IMR-90 (cell line): ENCODE data around the gene ABCC4. TPM values are rescaled to one million over a fixed set of nuclear protein-coding genes. Genes with fewer than 3 reads are reported as not detected.

ENCODE experiments used
- ATAC-seq: fragments of 200-7000 bp; cut with Tn5 transposase; 2 replicates; pipeline ENCODE4 v1.9.1; 2020; ENCODE audit warnings: low read depth, mild to moderate bottlenecking, moderate library complexity
- BruUV-seq: library from RNA; stranded (reverse); fragments of 400-500 nt; replicated peaks from 2 replicates; lab custom pipeline; 2021; lab: Mats Ljungman, UMichigan
- CTCF ChIA-PET: fragments of 300-600 bp; formaldehyde crosslinking; extraction: SDS; loops from one replicate; lab custom pipeline; 2021; ENCODE audit warnings: antibody characterized with exemption; lab: Yijun Ruan, JAX
- POLR2A ChIA-PET: fragments of 300-600 bp; sonication (Branson Sonifier 250); formaldehyde crosslinking; loops from one replicate; lab custom pipeline; 2022; ENCODE audit warnings: antibody characterized with exemption; ENCODE audit not compliant: unreplicated experiment; lab: Charles Lee
- DNase-seq: peaks from one replicate; pipeline ENCODE4 v3.0.0; 2013
- H2AFZ ChIP-seq: replicated peaks from 2 replicates; pipeline ENCODE3; 2013; ENCODE audit warnings: low read length, mild to moderate bottlenecking; ENCODE audit not compliant: poor library complexity
- H2AK5ac ChIP-seq: 2 replicates; pipeline ENCODE4 v1.6.1; 2013; ENCODE audit warnings: low read depth, low read length, inconsistent platforms
- H2AK9ac ChIP-seq: replicated peaks from 2 replicates; pipeline ENCODE3; 2013; ENCODE audit warnings: mild to moderate bottlenecking, low read depth, low read length, moderate library complexity; ENCODE audit not compliant: poor library complexity
- H2BK120ac ChIP-seq: 2 replicates; pipeline ENCODE4 v1.6.1; 2013; ENCODE audit warnings: low read depth, low read length, inconsistent platforms
- H2BK15ac ChIP-seq: 3 replicates; pipeline ENCODE4 v1.6.1; 2013; ENCODE audit warnings: low read depth, low read length, inconsistent platforms
- H2BK20ac ChIP-seq: 2 replicates; pipeline ENCODE4 v1.6.1; 2013; ENCODE audit warnings: low read depth, mild to moderate bottlenecking, inconsistent platforms, low read length, moderate library complexity
- H2BK5ac ChIP-seq: 2 replicates; pipeline ENCODE4 v1.6.1; 2013; ENCODE audit warnings: mild to moderate bottlenecking, low read depth, low read length, inconsistent platforms; ENCODE audit not compliant: poor library complexity, severe bottlenecking
- H3K14ac ChIP-seq: replicated peaks from 2 replicates; pipeline ENCODE4 v1.6.1; 2013; ENCODE audit warnings: low read depth, low read length, inconsistent platforms
- H3K18ac ChIP-seq: 2 replicates; pipeline ENCODE4 v1.6.1; 2013; ENCODE audit warnings: low read depth, low read length, control low read depth
- H3K23ac ChIP-seq: 2 replicates; pipeline ENCODE4 v1.6.1; 2013; ENCODE audit warnings: low read depth, low read length, inconsistent platforms
- H3K27ac ChIP-seq: 2 replicates; pipeline ENCODE4 v1.5.1; 2013; ENCODE audit warnings: mild to moderate bottlenecking, control low read depth, low read length; ENCODE audit not compliant: insufficient read depth
- H3K27me3 ChIP-seq: 2 replicates; pipeline ENCODE4 v1.6.1; 2013; ENCODE audit warnings: low read length; ENCODE audit not compliant: control insufficient read depth, insufficient read depth
- H3K36me3 ChIP-seq: 2 replicates; pipeline ENCODE4 v1.6.1; 2013; ENCODE audit warnings: low read length, mixed read lengths; ENCODE audit not compliant: control insufficient read depth, insufficient read depth
- H3K4ac ChIP-seq: 2 replicates; pipeline ENCODE4 v1.6.1; 2013; ENCODE audit warnings: low read depth, low read length, inconsistent platforms
- H3K4me1 ChIP-seq: 2 replicates; pipeline ENCODE4 v1.6.1; 2013; ENCODE audit warnings: low read length, mixed read lengths; ENCODE audit not compliant: control insufficient read depth, insufficient read depth
- H3K4me2 ChIP-seq: 2 replicates; pipeline ENCODE4 v1.6.1; 2013; ENCODE audit warnings: low read depth, mild to moderate bottlenecking, control low read depth, low read length, moderate library complexity
- H3K4me3 ChIP-seq: 2 replicates; pipeline ENCODE4 v1.5.1; 2013; ENCODE audit warnings: low read depth, mild to moderate bottlenecking, control low read depth, low read length, moderate library complexity; ENCODE audit not compliant: insufficient read depth
- H3K56ac ChIP-seq: 2 replicates; pipeline ENCODE4 v1.6.1; 2013; ENCODE audit warnings: low read length, inconsistent platforms; ENCODE audit not compliant: insufficient read depth; ENCODE audit errors: extremely low read depth
- H3K79me1 ChIP-seq, 2 experiments: 2 replicates each; pipeline ENCODE4 v1.6.1; 2013; ENCODE audit warnings: low read length in 2 of 2, inconsistent platforms in 1 of 2, low read depth in 1 of 2
- H3K9ac ChIP-seq: 2 replicates; pipeline ENCODE4 v1.6.1; 2013; ENCODE audit warnings: low read depth, low read length, control low read depth
- H3K9me1 ChIP-seq: 2 replicates; pipeline ENCODE4 v1.6.1; 2013; ENCODE audit warnings: low read length, inconsistent platforms; ENCODE audit not compliant: insufficient read depth
- H3K9me3 ChIP-seq: 2 replicates; pipeline ENCODE4 v1.6.1; 2013; ENCODE audit warnings: low read length; ENCODE audit not compliant: control insufficient read depth, insufficient read depth
- H4K20me1 ChIP-seq: 2 replicates; pipeline ENCODE4 v1.6.1; 2013; ENCODE audit warnings: low read length, inconsistent platforms; ENCODE audit not compliant: insufficient read depth
- H4K5ac ChIP-seq: 2 replicates; pipeline ENCODE4 v1.6.1; 2013; ENCODE audit warnings: mild to moderate bottlenecking, low read depth, low read length, control low read depth
- H4K8ac ChIP-seq, 2 experiments: 2 replicates each; pipeline ENCODE4 v1.6.1; 2013; ENCODE audit warnings: low read depth in 2 of 2, low read length in 2 of 2, control low read depth in 1 of 2, inconsistent platforms in 1 of 2
- H4K91ac ChIP-seq: 2 replicates; pipeline ENCODE4 v1.6.1; 2013; ENCODE audit warnings: low read depth, low read length, inconsistent platforms; ENCODE audit not compliant: insufficient read depth
- BHLHE40 ChIP-seq: fragments of 150-350 bp; IDR thresholded peaks from 2 replicates; pipeline ENCODE4 v1.6.1; 2016; ENCODE audit warnings: mild to moderate bottlenecking, low read depth, low read length
- CEBPB ChIP-seq: IDR thresholded peaks from 2 replicates; pipeline ENCODE4 v1.6.1; 2012; ENCODE audit warnings: low read depth, low read length, improper control_type of control experiment
- CHD1 ChIP-seq: IDR thresholded peaks from 2 replicates; pipeline ENCODE4 v1.6.1; 2012; ENCODE audit warnings: low read depth, low read length, improper control_type of control experiment
- FOS ChIP-seq: fragments of 150-350 bp; IDR thresholded peaks from 2 replicates; pipeline ENCODE4 v1.6.1; 2016; ENCODE audit warnings: low read depth, low read length
- MAFK ChIP-seq: IDR thresholded peaks from 2 replicates; pipeline ENCODE4 v1.6.1; 2012; ENCODE audit warnings: low read depth, low read length, improper control_type of control experiment
- MAZ ChIP-seq: IDR thresholded peaks from 2 replicates; pipeline ENCODE4 v1.6.1; 2012; ENCODE audit warnings: low read depth, mild to moderate bottlenecking, low read length, improper control_type of control experiment, moderate library complexity, borderline replicate concordance
- MXI1 ChIP-seq: IDR thresholded peaks from 2 replicates; pipeline ENCODE4 v1.6.1; 2012; ENCODE audit warnings: low read depth, mild to moderate bottlenecking, low read length, moderate library complexity, borderline replicate concordance
- NFE2L2 ChIP-seq: fragments of 150-350 bp; IDR thresholded peaks from 2 replicates; pipeline ENCODE4 v1.6.1; 2016; ENCODE audit warnings: low read depth, mild to moderate bottlenecking, low read length
- POLR2A ChIP-seq: IDR thresholded peaks from 2 replicates; pipeline ENCODE4 v1.6.1; 2012; ENCODE audit warnings: mild to moderate bottlenecking, low read depth, low read length
- RAD21 ChIP-seq: IDR thresholded peaks from 2 replicates; pipeline ENCODE4 v1.6.1; 2012; ENCODE audit warnings: low read length, improper control_type of control experiment
- RCOR1 ChIP-seq: IDR thresholded peaks from 2 replicates; pipeline ENCODE4 v1.6.1; 2012; ENCODE audit warnings: mild to moderate bottlenecking, low read length, improper control_type of control experiment; ENCODE audit not compliant: insufficient replicate concordance
- RFX5 ChIP-seq: IDR thresholded peaks from 2 replicates; pipeline ENCODE4 v1.8.0; 2012; ENCODE audit warnings: low read depth, mild to moderate bottlenecking, low read length, moderate library complexity
- SMC3 ChIP-seq: fragments of 150-350 bp; IDR thresholded peaks from 2 replicates; pipeline ENCODE4 v1.6.1; 2016; ENCODE audit warnings: low read depth, mild to moderate bottlenecking, antibody characterized with exemption, low read length, moderate library complexity
- WGBS, 2 experiments: methylation state at CpG; one replicate each; pipeline versions ENCODE4 v1.1.5 to v1.1.7; 2013; ENCODE audit warnings: missing lambda C conversion rate in 2 of 2; ENCODE audit not compliant: insufficient read length in 1 of 2; ENCODE audit errors: extremely low coverage in 2 of 2; 5-methylcytosine and 5-hydroxymethylcytosine counted together
- dilution Hi-C: fragments of 300-500 bp; cut with HindIII; formaldehyde crosslinking; loops from one replicate; pipeline ENCODE4 v1.14.3; 2018; ENCODE audit warnings: low sequenced_read_pairs; ENCODE audit not compliant: unreplicated experiment
- in situ Hi-C: fragments of 300-500 bp; cut with MboI; formaldehyde crosslinking; loops from 3 replicates; pipeline ENCODE4 v1.14.3; 2019; ENCODE audit warnings: low sequenced_read_pairs, inconsistent platforms, mixed read lengths
- intact Hi-C: fragments of 100-400 bp; cut with micrococcal nuclease; formaldehyde crosslinking; loops from 2 replicates; pipeline ENCODE4 v1.10.0; 2022
- polyA plus RNA-seq, 3 experiments: library from polyadenylated mRNA; depleted of rRNA; stranded (reverse); fragments of >200 nt; gene quantifications; 2 replicates each; pipeline ENCODE4 v1.2.3, GENCODE V29; 2012; ENCODE audit warnings: low replicate concordance in 1 of 3
- total RNA-seq: library from RNA; depleted of rRNA; stranded (reverse); fragments of >200 nt; gene quantifications from 2 replicates; pipeline ENCODE4 v1.2.3, GENCODE V29; 2012
- TF ChIP-seq, protein P1 (sequence below): fragments of 150-350 bp; IDR thresholded peaks from 2 replicates; pipeline ENCODE4 v1.6.1; 2017; ENCODE audit warnings: mild to moderate bottlenecking, antibody characterized with exemption, low read length, low read depth
- TF ChIP-seq, protein P2 (sequence below): conservative IDR thresholded peaks from 2 replicates; pipeline ENCODE4 v1.5.1; 2012; ENCODE audit warnings: mild to moderate bottlenecking, low read depth, low read length, improper control_type of control experiment
- TF ChIP-seq, protein P3 (sequence below): fragments of 150-350 bp; IDR thresholded peaks from 2 replicates; pipeline ENCODE4 v1.6.1; 2016; ENCODE audit warnings: low read depth, mild to moderate bottlenecking, low read length, moderate library complexity, borderline replicate concordance

Gene ABCC4
- total and polyA plus RNA-seq, 2 of the 4 experiments (the other 2 are of a cell fraction), result 16.6 to 41.4 TPM

DNA sequence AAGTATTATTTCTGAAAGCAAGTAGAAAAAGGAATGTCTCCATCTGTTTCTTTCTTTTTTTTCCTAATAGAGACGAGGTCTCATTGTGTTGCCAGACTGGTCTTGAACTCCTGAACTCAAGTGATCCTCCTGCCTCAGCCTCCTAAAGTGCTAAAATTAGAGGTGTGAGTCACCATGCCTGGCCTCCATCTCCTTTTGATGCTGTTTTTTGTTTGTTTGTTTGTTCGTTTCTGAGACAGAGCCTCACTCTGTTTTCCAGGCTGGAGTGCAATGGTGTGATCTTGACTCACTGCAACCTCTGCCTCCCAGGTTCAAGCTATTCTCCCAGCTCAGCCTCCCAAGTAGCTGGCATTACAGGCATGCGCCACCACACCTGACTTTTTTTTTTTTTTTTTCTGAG lies 14.5 kb upstream of the ABCC4 start:
- no peak overlapping the region for H4K91ac ChIP-seq
- no peak overlapping the region for H2BK5ac ChIP-seq
- DNase-seq (no peak), ATAC-seq (no peak)
- no CpG with 5 or more reads among the region's 3 CpGs for WGBS, 2 experiments
- H3K56ac ChIP-seq, result no peak overlapping the region
- no peak overlapping the region for H3K9ac ChIP-seq
- no peak overlapping the region for H3K27ac ChIP-seq
- H3K36me3 ChIP-seq, result no peaks in the 10 kb centered on the region
- TF ChIP-seq RFX5 (no peak), CEBPB (no peak), CHD1 (no peak), POLR2A (no peak), NFE2L2 (no peak), RCOR1 (no peak), RAD21 (no peak), MXI1 (no peak), MAZ (no peak), MAFK (no peak), BHLHE40 (no peak), FOS (no peak), SMC3 (no peak)
- TF ChIP-seq, protein P1, sequence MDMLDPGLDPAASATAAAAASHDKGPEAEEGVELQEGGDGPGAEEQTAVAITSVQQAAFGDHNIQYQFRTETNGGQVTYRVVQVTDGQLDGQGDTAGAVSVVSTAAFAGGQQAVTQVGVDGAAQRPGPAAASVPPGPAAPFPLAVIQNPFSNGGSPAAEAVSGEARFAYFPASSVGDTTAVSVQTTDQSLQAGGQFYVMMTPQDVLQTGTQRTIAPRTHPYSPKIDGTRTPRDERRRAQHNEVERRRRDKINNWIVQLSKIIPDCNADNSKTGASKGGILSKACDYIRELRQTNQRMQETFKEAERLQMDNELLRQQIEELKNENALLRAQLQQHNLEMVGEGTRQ, result no peak
- TF ChIP-seq, protein P2, sequence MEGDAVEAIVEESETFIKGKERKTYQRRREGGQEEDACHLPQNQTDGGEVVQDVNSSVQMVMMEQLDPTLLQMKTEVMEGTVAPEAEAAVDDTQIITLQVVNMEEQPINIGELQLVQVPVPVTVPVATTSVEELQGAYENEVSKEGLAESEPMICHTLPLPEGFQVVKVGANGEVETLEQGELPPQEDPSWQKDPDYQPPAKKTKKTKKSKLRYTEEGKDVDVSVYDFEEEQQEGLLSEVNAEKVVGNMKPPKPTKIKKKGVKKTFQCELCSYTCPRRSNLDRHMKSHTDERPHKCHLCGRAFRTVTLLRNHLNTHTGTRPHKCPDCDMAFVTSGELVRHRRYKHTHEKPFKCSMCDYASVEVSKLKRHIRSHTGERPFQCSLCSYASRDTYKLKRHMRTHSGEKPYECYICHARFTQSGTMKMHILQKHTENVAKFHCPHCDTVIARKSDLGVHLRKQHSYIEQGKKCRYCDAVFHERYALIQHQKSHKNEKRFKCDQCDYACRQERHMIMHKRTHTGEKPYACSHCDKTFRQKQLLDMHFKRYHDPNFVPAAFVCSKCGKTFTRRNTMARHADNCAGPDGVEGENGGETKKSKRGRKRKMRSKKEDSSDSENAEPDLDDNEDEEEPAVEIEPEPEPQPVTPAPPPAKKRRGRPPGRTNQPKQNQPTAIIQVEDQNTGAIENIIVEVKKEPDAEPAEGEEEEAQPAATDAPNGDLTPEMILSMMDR, result no peak
- TF ChIP-seq, protein P3, sequence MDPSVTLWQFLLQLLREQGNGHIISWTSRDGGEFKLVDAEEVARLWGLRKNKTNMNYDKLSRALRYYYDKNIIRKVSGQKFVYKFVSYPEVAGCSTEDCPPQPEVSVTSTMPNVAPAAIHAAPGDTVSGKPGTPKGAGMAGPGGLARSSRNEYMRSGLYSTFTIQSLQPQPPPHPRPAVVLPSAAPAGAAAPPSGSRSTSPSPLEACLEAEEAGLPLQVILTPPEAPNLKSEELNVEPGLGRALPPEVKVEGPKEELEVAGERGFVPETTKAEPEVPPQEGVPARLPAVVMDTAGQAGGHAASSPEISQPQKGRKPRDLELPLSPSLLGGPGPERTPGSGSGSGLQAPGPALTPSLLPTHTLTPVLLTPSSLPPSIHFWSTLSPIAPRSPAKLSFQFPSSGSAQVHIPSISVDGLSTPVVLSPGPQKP, result no peak
- no peak overlapping the region for H2AFZ ChIP-seq
- H3K14ac ChIP-seq, result no peak overlapping the region
- H3K27me3 ChIP-seq, result no peaks in the 10 kb centered on the region
- no peak overlapping the region for H2BK15ac ChIP-seq
- H3K23ac ChIP-seq, result no peak overlapping the region
- no peaks in the 10 kb centered on the region for H3K79me1 ChIP-seq
- BruUV-seq, result no TSS peak
- H4K20me1 ChIP-seq, result no peaks in the 10 kb centered on the region
- no peak overlapping the region for H3K4me3 ChIP-seq
- no peak overlapping the region for H3K4me2 ChIP-seq
- no peaks in the 10 kb centered on the region for H3K4me1 ChIP-seq
- H3K18ac ChIP-seq, result no peak overlapping the region
- H4K5ac ChIP-seq, result no peak overlapping the region
- no peaks in the 10 kb centered on the region for H3K9me3 ChIP-seq
- dilution Hi-C loops, result no loop called here
- ChIA-PET POLR2A (interaction anchor here (0.7 kb wide), 1 partner anchor 13 kb away, joined by 8 read pairs; no protein-coding TSS in a partner anchor), CTCF (no interaction called here)
- H2BK120ac ChIP-seq, result no peak overlapping the region
- H2AK5ac ChIP-seq, result no peak overlapping the region
- no peak overlapping the region for H4K8ac ChIP-seq
- in situ Hi-C loops, result no loop called here
- no peak overlapping the region for H2BK20ac ChIP-seq
- H2AK9ac ChIP-seq, result no peak overlapping the region
- intact Hi-C loops, result no loop called here
- no peak overlapping the region for H3K4ac ChIP-seq
- no peaks in the 10 kb centered on the region for H3K9me1 ChIP-seq
